Measurements from ENCODE around the gene UQCRC2. TPM values are rescaled to one million over a fixed set of nuclear protein-coding genes. Genes with fewer than 3 reads are reported as not detected.

Gene UQCRC2
- total RNA-seq, 1 experiment from 2014 or later, result 343 TPM

GRCh38 chr16:21950782-21951521 is 2.2 kb upstream of the UQCRC2 start:
- Mint-ChIP-seq H3K9me3 (ENCODE audit: low read depth, unreplicated experiment) (no peaks in the 10 kb centered on the region), H3K4me3 (ENCODE audit: low read depth, unreplicated experiment) (peak overlapping the region; percentile 86), H3K36me3 (ENCODE audit: insufficient read depth, unreplicated experiment) (peaks cover 54% of the 10 kb centered on the region), H3K27me3 (ENCODE audit: unreplicated experiment) (no peaks in the 10 kb centered on the region), H3K4me1 (ENCODE audit: low read depth, unreplicated experiment) (peaks cover 32% of the 10 kb centered on the region), H3K27ac (ENCODE audit: unreplicated experiment) (peak overlapping the region; percentile 44)
- CTCF ChIA-PET, result interaction anchor here (0.5 to 1.2 kb wide), 6 partner anchors 10 to 323 kb away, joined by 3 to 6 read pairs (median 4); no protein-coding TSS in a partner anchor
- intact Hi-C loops (cut with micrococcal nuclease; ENCODE audit: unreplicated experiment), result loop anchor here (5.0 kb wide), 1 partner anchor 294 kb away; no protein-coding TSS in a partner anchor
- no TSS peak for BruUV-seq (replicated peaks)
- TF ChIP-seq CTCF (IDR thresholded peaks at IDR 0.05; ENCODE audit: unreplicated experiment), result peak; percentile 38
- DNase-seq, result peak; percentile 40

- TSS peak; percentile 89 for BruUV-seq (replicated peaks)
- Mint-ChIP-seq H3K36me3 (ENCODE audit: insufficient read depth, unreplicated experiment) (peaks cover 67% of the 10 kb centered on the region), H3K4me1 (ENCODE audit: low read depth, unreplicated experiment) (peaks cover 25% of the 10 kb centered on the region), H3K4me3 (ENCODE audit: low read depth, unreplicated experiment) (peak overlapping the region; percentile 86), H3K9me3 (ENCODE audit: low read depth, unreplicated experiment) (no peaks in the 10 kb centered on the region), H3K27me3 (ENCODE audit: unreplicated experiment) (no peaks in the 10 kb centered on the region), H3K27ac (ENCODE audit: unreplicated experiment) (peak overlapping the region; percentile 99)
- no peak for TF ChIP-seq CTCF (IDR thresholded peaks at IDR 0.05; ENCODE audit: unreplicated experiment)
- CTCF ChIA-PET, result interaction anchor here (0.7 kb wide), 1 partner anchor 236 kb away, joined by 3 read pairs; no protein-coding TSS in a partner anchor
- intact Hi-C loops (cut with micrococcal nuclease; ENCODE audit: unreplicated experiment), result loop anchor here (5.0 kb wide), 1 partner anchor 295 kb away; no protein-coding TSS in a partner anchor
- DNase-seq, result peak; percentile 80
These were observed 945 bp upstream of the UQCRC2 start for GRCh38 chr16:21952040-21952792.

- CTCF ChIA-PET, result interaction anchor here (0.8 kb wide), 1 partner anchor 15 kb away, joined by 5 read pairs; no protein-coding TSS in a partner anchor
- Mint-ChIP-seq H3K9me3 (ENCODE audit: low read depth, unreplicated experiment) (no peaks in the 10 kb centered on the region), H3K27ac (ENCODE audit: unreplicated experiment) (peak overlapping the region; percentile 99), H3K36me3 (ENCODE audit: insufficient read depth, unreplicated experiment) (peaks cover 68% of the 10 kb centered on the region), H3K27me3 (ENCODE audit: unreplicated experiment) (no peaks in the 10 kb centered on the region), H3K4me3 (ENCODE audit: low read depth, unreplicated experiment) (peak overlapping the region; percentile 86), H3K4me1 (ENCODE audit: low read depth, unreplicated experiment) (peaks cover 19% of the 10 kb centered on the region)
- TSS peak; percentile 72 for BruUV-seq (replicated peaks)
- intact Hi-C loops (cut with micrococcal nuclease; ENCODE audit: unreplicated experiment), result loop anchor here (1.0 to 5.0 kb wide), 2 partner anchors 235 to 296 kb away; no protein-coding TSS in a partner anchor
- no peak for TF ChIP-seq CTCF (IDR thresholded peaks at IDR 0.05; ENCODE audit: unreplicated experiment)
- no peak for DNase-seq
These were observed 361 bp downstream of the UQCRC2 start for GRCh38 chr16:21953541-21953902.

- no peaks in the 10 kb centered on the region for H3K9me3 Mint-ChIP-seq (ENCODE audit: low read depth, unreplicated experiment)
- H3K27ac Mint-ChIP-seq (ENCODE audit: unreplicated experiment), result no peak overlapping the region
- peaks cover 76% of the 10 kb centered on the region for H3K36me3 Mint-ChIP-seq (ENCODE audit: insufficient read depth, unreplicated experiment)
- CTCF ChIA-PET, result interaction anchor here (0.5 kb wide), 1 partner anchor 393 kb away, joined by 3 read pairs; no protein-coding TSS in a partner anchor
- no TSS peak for BruUV-seq (replicated peaks)
- no peak for TF ChIP-seq CTCF (IDR thresholded peaks at IDR 0.05; ENCODE audit: unreplicated experiment)
- H3K4me3 Mint-ChIP-seq (ENCODE audit: low read depth, unreplicated experiment), result no peak overlapping the region
- intact Hi-C loops (cut with micrococcal nuclease; ENCODE audit: unreplicated experiment), result no loop called here
- DNase-seq, result no peak
- peaks cover 9% of the 10 kb centered on the region for H3K4me1 Mint-ChIP-seq (ENCODE audit: low read depth, unreplicated experiment)
- H3K27me3 Mint-ChIP-seq (ENCODE audit: unreplicated experiment), result no peaks in the 10 kb centered on the region
These were observed 4.7 kb downstream of the UQCRC2 start for GRCh38 chr16:21957714-21958346.

Data from Calu3 (cell line).